ENCODE results near the gene HECA. TPM values are rescaled to one million over a fixed set of nuclear protein-coding genes. Genes with fewer than 3 reads are reported as not detected.

HECA gene
- polyA plus RNA-seq, 1 of the 3 experiments (the other 2 are of a cell fraction): 1.6 TPM

DNA sequence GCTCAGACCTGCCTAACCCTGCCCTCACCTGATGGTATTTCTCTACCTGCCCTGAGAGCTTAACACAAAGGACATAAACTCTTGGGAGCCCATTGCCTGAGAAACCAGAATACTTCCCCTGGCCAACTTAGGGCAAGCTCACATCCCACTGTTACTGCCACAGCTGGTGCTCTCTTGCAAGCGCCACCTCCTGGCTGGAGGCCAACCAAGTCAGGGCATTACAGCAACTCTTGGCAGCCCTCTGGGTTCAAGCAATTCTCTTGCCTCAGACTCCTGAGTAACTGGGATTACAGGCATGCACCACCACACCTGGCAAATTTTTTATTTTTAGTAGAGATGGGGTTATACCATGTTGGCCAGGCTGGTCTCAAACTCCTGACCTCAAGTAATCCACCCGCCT is 70.1 kb downstream of the HECA start:
- Histone ChIP-seq H3K79me2 (ENCODE audit: insufficient read depth) (no peaks in the 10 kb centered on the region), H3K9me3 (no peaks in the 10 kb centered on the region), H3K9ac (no peak overlapping the region), H3K4me3 (ENCODE audit: low read depth in 2 of 2, low read length in 1 of 2) (no peak overlapping the region), H3F3A (replicated peaks; ENCODE audit: insufficient read depth) (no peaks in the 10 kb centered on the region), H3K27ac (ENCODE audit: low read depth in 2 of 2, low read length in 1 of 2) (no peak overlapping the region), H3K4me2 (no peak overlapping the region), H3K27me3 (ENCODE audit: insufficient read depth) (no peaks in the 10 kb centered on the region), H4K20me1 (ENCODE audit: insufficient read depth) (no peaks in the 10 kb centered on the region), H3K9me2 (no peaks in the 10 kb centered on the region), H3K36me3 (replicated peaks in 1 of 2; ENCODE audit: control insufficient read depth in 1 of 2, insufficient read depth in 2 of 2, low read length in 1 of 2) (no peaks in the 10 kb centered on the region), H3K4me1 (ENCODE audit: control insufficient read depth in 1 of 2, insufficient read depth in 2 of 2, low read depth in 1 of 2, low read length in 1 of 2) (no peaks in the 10 kb centered on the region), H2AFZ (ENCODE audit: low read depth) (no peak overlapping the region)
- TF ChIP-seq MXI1 (IDR thresholded peaks at IDR 0.05; ENCODE audit: low read depth, low read length): no peak
- TF ChIP-seq, protein P1, sequence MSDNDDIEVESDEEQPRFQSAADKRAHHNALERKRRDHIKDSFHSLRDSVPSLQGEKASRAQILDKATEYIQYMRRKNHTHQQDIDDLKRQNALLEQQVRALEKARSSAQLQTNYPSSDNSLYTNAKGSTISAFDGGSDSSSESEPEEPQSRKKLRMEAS (IDR thresholded peaks at IDR 0.05; ENCODE audit: low read depth): no peak
- no peak for TF ChIP-seq GATA2 (CRISPR knock-in tag; IDR thresholded peaks at IDR 0.05)
- TF ChIP-seq NRF1 (IDR thresholded peaks at IDR 0.05; ENCODE audit: low read depth, low read length): no peak
- no peak for TF ChIP-seq RAD21 (IDR thresholded peaks at IDR 0.05; ENCODE audit: low read length)
- TF ChIP-seq GABPA (IDR thresholded peaks at IDR 0.05; ENCODE audit: low read depth): no peak
- TF ChIP-seq, protein P2, sequence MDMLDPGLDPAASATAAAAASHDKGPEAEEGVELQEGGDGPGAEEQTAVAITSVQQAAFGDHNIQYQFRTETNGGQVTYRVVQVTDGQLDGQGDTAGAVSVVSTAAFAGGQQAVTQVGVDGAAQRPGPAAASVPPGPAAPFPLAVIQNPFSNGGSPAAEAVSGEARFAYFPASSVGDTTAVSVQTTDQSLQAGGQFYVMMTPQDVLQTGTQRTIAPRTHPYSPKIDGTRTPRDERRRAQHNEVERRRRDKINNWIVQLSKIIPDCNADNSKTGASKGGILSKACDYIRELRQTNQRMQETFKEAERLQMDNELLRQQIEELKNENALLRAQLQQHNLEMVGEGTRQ (IDR thresholded peaks at IDR 0.05; ENCODE audit: borderline replicate concordance, low read depth, low read length): no peak
- TF ChIP-seq NFIC (IDR thresholded peaks at IDR 0.05; ENCODE audit: borderline replicate concordance): no peak
- no peak for TF ChIP-seq RCOR1 (IDR thresholded peaks at IDR 0.05; ENCODE audit: low read length)
- TF ChIP-seq, protein P3, sequence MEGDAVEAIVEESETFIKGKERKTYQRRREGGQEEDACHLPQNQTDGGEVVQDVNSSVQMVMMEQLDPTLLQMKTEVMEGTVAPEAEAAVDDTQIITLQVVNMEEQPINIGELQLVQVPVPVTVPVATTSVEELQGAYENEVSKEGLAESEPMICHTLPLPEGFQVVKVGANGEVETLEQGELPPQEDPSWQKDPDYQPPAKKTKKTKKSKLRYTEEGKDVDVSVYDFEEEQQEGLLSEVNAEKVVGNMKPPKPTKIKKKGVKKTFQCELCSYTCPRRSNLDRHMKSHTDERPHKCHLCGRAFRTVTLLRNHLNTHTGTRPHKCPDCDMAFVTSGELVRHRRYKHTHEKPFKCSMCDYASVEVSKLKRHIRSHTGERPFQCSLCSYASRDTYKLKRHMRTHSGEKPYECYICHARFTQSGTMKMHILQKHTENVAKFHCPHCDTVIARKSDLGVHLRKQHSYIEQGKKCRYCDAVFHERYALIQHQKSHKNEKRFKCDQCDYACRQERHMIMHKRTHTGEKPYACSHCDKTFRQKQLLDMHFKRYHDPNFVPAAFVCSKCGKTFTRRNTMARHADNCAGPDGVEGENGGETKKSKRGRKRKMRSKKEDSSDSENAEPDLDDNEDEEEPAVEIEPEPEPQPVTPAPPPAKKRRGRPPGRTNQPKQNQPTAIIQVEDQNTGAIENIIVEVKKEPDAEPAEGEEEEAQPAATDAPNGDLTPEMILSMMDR (IDR thresholded peaks at IDR 0.05): no peak
- no peak for TF ChIP-seq TAF1 (IDR thresholded peaks at IDR 0.05; ENCODE audit: borderline replicate concordance, low read depth, low read length)
- TF ChIP-seq EP300 (IDR thresholded peaks at IDR 0.05; ENCODE audit: borderline replicate concordance in 1 of 2, low read depth in 1 of 2, low read length in 1 of 2): no peak
- TF ChIP-seq, protein P4, sequence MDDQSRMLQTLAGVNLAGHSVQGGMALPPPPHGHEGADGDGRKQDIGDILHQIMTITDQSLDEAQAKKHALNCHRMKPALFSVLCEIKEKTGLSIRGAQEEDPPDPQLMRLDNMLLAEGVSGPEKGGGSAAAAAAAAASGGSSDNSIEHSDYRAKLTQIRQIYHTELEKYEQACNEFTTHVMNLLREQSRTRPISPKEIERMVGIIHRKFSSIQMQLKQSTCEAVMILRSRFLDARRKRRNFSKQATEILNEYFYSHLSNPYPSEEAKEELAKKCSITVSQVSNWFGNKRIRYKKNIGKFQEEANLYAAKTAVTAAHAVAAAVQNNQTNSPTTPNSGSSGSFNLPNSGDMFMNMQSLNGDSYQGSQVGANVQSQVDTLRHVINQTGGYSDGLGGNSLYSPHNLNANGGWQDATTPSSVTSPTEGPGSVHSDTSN (IDR thresholded peaks at IDR 0.05): no peak
- no peak for TF ChIP-seq FOXJ3 (CRISPR knock-in tag; IDR thresholded peaks at IDR 0.05)
- TF ChIP-seq YY1 (IDR thresholded peaks at IDR 0.05; ENCODE audit: low read depth): no peak
- no peak for TF ChIP-seq FOSL2 (IDR thresholded peaks at IDR 0.05; ENCODE audit: borderline replicate concordance, low read depth)
- no peak for TF ChIP-seq MEF2A (IDR thresholded peaks at IDR 0.05; ENCODE audit: borderline replicate concordance, low read depth)
- TF ChIP-seq CHD2 (IDR thresholded peaks at IDR 0.05; ENCODE audit: low read length, partially characterized antibody): no peak
- TF ChIP-seq, protein P5, sequence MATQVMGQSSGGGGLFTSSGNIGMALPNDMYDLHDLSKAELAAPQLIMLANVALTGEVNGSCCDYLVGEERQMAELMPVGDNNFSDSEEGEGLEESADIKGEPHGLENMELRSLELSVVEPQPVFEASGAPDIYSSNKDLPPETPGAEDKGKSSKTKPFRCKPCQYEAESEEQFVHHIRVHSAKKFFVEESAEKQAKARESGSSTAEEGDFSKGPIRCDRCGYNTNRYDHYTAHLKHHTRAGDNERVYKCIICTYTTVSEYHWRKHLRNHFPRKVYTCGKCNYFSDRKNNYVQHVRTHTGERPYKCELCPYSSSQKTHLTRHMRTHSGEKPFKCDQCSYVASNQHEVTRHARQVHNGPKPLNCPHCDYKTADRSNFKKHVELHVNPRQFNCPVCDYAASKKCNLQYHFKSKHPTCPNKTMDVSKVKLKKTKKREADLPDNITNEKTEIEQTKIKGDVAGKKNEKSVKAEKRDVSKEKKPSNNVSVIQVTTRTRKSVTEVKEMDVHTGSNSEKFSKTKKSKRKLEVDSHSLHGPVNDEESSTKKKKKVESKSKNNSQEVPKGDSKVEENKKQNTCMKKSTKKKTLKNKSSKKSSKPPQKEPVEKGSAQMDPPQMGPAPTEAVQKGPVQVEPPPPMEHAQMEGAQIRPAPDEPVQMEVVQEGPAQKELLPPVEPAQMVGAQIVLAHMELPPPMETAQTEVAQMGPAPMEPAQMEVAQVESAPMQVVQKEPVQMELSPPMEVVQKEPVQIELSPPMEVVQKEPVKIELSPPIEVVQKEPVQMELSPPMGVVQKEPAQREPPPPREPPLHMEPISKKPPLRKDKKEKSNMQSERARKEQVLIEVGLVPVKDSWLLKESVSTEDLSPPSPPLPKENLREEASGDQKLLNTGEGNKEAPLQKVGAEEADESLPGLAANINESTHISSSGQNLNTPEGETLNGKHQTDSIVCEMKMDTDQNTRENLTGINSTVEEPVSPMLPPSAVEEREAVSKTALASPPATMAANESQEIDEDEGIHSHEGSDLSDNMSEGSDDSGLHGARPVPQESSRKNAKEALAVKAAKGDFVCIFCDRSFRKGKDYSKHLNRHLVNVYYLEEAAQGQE (IDR thresholded peaks at IDR 0.05; ENCODE audit: low read depth, low read length): no peak
- no peak for TF ChIP-seq JUND (IDR thresholded peaks at IDR 0.05)
- WGBS (ENCODE audit: low lambda C conversion rate): 20% methylated on average over 2 of the region's 2 CpGs
- ChIA-PET POLR2A (no interaction called here), CTCF (interaction anchor here (1.7 kb wide), 1 partner anchor 14 kb away, joined by 4 read pairs; no protein-coding TSS in a partner anchor)
- DNase-seq: no peak
